ENCODE data around the gene RBFOX2.
"Not testable (repeated sequence)": the region's sequence is repeated elsewhere in the genome, so short reads cannot be mapped to it uniquely, and the experiment has no call there.

Gene RBFOX2

DNA sequence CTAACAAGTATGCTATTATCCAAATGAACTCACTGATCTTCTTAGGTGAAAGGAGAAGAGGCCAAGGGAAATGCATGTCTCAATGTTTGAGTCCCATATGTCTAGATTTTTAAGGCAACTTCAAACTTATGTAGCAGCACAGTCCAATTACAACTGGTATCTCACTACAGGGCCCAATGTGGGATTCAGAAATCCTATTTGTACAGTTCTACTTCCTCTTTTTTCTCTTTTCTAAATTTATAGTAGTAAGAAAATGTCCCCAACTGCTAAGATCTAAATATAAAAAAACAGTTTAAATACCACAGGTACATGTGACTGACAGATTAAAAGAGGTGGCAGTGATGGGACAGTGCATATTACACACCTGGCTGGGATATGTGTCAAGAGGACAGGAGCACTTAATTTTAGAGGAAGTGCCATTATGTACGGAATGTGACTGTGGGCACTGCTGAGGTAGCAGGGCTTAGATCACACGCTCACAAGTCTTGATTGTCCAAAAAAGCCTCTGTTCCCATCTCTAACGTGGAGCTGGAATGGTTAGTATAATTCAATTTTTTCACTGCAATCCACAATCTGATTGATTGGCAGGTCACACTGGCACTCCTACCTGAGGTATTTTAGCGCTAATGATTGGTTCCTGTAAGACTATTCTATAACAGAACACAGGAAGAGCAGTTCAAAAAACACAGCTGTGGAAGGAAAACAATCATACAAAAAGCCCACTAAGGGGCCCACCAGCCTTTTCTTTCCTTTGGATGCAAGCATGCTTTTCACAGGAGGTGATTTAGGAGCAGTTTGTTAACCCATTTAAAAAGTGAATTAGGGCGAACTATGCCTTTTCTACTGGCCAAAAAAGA lies 276.4 kb downstream of the RBFOX2 start:
- no peak for DNase-seq

DNA sequence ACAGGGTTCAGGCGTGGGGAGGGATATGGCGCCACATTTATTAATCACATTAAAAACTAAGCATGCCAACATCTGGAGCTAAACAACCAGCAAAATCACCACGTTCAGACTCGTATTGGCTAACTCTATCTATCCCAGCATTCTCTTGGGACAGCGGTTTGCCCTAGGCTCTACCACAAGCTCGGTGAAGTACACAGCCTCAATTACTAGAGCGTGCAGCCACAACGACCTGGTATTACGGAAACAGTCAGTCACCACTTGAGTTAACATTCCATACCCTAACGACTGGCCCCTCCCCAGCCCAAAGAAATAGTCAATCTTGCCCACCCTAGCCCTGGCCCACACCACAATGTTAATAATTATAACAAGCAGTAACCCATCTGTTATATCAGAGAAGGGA lies 278.8 kb downstream of the RBFOX2 start:
- no peak for DNase-seq

DNA sequence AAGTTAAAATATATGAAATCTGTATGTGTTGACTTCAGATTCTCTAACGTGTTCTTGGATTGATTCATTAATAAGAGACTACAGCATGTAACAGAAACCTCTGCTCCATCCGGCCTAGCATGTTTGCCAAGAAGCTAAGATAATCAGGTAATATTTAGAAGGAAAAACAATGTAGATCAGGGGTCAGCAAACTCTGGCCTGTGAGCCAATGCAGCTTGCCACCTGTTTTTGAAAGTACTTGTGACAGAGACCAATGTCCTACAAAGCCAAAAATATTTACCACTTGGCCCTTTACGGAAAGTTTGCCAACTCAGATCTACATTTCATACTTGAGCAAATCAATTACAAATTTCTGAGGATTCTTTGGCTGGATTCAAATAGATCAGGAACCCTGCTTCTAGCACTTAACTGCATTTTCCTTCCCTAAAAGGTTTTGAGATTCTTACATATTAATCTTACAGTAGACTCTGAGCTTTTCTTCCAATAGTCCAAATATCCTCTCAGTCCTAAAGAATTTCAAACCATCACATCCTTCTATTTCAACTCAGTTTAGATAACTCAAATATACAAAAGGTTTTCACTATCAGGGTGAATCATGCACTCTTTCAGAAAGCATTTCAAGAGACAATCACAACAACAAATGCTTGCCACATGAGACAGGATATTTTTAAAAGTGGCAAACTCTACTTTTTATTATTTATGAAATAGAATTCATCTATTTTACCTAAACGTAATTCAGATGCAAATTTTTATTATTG lies 281.5 kb downstream of the RBFOX2 start:
- no peak for DNase-seq

DNA sequence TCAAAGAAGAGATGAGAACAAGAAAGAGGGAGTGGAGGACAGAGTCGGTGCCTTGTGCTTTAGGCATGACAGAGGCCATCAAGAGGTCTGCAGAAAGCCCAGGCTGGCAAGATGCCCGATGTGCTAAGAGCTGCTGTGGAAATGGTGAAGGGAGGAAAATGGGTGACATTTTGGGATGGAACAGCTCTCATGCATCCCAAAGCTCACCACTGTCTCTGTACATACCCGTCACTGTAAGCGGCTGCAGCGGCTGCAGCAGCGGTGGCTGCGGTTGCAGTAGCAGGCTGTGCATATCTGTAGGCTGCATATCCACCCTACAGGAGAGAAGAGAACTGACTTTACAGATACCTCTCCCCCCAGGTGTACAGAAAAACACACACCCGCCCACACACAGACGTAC lies 282.4 kb downstream of the RBFOX2 start:
- DNase-seq, result no peak

DNA sequence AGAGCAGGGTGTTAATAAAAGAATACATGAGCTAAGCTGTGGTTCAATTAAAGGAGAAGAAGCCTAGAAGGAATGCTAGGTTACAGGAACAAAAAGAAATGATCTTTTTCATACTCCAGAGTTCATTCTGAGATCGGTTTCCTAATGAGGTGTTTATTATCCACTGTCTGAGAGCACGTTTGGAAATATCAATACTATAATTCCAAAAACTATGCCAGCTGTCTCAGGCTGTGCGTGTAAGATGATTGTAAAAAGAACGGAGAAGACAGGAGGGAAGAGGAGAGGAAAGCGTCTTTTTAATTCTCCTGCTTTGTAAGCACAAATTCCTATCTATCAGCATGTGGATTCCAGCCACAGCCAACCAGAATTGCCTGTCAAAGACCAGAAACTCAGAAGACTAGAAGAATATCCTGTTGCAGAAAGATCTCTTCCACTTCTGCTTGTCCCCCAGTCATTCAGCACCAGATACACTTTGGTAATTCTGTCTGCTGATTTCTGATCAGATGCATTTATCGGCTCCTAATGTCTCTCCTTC lies 285.2 kb downstream of the RBFOX2 start:
- no peak for DNase-seq

DNA sequence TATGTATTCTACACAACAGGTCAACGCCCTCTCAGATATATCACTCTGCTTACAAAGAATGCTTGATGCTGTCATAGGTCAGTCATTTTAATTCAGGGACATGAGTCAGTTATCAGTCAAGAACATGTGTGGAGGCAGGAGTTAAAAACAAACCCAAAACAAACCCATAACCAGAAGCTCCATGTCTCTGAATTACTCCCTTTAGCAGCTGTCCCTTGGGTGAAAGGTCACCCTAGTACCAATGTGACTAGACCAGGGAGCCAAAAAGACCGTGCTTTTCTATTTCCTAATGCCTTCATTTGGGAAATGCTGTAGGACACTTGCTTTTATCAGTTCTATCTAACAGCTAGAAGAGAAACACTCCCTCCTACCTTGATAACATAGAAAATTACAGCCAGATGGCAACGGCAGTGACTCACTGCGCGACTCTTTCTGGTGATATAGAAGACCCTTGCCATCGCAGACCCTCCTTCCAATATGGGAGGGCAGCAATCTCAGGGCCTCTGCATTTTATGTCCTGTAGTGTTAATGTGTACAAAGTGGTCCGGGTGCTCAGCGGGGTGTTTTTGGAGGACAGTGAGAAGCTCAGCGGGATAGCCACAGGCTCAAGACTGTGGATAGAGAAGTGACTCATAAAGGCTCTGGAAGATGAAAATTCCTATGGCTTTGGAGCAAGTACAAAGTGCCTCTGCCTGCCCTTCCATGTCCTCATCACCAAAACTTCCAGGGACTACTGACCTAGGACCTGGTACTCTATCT lies 286.1 kb downstream of the RBFOX2 start:
- DNase-seq, result no peak

DNA sequence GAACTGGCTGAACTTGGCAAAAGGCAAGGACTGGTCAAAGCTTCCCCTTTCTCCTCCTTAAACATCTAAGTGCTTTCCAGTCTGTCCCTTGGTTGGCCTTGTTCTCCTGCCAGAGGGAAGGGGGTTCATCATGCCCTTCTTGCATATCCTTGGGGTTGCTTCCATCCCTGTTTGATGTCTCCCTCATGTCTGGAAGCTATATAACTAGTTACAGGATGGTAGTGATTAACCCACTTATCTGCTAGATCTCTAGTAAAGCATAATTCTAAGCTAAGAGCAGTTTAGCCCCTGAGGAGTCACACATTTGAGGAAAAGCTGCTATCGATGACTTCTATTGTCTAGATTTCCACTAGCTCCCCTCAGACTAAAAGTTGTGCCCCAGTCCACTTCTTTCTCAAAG lies 288.0 kb downstream of the RBFOX2 start:
- no peak for DNase-seq

DNA sequence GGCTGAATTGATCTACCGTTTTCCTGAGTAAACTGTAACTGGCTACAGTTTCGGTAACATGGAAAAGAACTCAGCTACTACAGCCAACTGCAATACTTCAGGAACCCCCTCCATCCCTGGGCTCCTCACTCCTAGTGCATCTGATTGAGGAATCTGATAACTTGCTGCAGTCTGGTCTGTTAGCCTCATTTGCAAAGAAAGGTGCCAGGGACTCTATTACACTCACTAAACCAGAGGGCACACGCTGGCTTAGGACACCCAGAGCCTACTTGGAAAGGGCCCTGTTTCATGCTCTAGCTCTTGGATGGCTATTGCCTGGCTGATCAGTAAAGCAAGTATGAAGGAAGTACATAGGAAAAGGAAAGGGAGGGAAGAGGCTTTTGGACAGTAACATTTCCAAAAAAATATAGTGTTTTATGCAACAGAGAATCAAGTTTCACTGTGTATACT lies 288.7 kb downstream of the RBFOX2 start:
- no peak for DNase-seq

DNA sequence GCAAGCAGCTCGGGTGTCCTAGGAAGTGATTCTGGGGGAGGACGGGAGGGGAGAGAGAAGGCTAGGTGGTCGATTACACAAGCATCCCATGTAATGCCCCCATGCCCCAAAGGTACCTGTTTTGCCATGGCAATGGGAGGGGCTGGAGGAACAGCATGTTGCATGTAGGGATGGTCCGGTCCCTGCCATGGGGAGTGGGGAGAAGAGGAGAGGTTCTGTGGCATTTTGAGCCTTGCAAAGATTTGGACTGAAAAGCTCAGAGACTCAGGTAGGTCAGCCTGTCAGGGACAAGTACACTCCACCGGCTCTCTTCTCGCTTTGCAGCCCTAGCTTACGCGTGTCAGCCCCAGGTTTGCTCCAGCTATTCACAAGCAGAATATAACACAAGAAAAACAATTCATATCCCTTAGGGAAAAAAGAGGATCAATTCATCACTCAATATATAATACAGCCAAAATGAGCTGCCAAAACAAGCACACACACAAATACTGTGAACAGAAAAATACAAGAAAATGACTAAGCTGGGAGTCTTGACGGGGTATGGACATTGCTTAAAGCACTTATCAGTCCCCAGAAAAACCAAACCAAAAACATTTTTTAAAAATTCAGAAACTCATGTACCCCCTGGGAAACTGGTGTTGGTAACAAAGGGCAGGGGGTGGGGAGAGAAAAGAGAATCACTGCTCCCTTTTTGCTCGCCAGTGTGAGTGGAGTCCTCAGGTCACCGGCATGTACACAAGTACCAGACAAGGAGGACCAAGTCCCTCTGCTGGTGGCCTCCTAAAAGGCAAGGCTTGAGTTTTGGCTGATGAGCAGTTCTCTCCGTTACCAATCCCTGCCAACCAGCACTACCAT lies 289.3 kb downstream of the RBFOX2 start:
- DNase-seq, result no peak

DNA sequence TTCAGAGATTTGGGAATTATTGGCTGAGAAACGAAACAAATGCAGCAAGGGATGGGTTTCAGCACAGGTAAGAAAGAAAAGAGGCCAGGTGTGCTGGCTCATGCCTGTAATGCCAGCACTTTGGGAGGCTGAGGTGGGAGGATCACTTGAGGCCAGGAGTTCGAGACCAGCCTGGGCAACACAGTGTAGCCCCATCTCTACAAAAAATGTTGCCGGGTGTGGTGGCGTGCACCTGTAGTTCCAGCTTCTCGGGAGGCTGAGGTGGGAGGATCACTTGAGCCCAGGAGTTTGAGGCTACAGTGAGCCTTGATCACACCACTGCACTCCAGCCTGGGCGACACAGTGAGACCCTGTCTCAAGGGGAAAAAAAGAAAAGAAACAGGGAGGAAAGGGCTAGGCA lies 290.7 kb downstream of the RBFOX2 start:
- not testable (repeated sequence) for DNase-seq

DNA sequence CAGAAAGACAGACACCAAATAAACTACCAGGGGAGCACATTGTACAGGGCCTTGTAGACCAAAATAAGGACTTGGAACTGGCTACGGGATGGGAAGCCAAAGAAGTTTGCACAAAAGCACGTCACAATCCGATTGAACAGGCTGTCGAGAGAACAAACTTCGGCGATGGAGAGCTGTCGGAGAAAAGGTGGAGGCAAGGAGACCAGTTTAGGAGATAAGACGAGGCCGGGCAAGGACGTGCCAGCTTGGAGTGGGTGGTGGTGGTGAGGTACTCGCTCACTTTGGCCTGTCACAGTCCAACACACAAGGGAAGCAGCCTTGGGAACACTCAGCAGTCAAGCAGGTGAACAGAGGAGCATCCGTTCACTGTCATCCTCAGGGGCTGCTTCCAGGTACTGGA lies 291.9 kb downstream of the RBFOX2 start:
- no peak for DNase-seq

DNA sequence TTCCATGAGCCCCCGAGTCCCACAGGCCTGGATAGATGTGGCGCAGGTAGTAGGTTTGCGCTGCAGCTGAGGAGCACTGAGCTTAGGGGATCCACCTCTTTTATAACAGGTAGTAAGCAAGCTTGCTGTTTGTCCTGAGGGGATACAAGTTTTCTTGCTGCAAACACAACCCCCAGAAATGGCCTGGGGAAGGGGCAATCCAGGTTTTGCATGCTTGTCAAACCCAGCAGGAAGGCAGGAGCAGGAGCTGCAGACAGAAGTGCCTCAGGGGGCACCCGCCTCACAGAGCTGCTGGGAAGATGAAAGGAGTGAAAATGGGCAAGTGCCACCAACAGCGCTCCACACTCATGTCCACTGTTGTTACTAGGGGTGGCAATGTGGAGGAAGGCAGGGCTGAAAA lies 292.5 kb downstream of the RBFOX2 start:
- DNase-seq, result no peak

DNA sequence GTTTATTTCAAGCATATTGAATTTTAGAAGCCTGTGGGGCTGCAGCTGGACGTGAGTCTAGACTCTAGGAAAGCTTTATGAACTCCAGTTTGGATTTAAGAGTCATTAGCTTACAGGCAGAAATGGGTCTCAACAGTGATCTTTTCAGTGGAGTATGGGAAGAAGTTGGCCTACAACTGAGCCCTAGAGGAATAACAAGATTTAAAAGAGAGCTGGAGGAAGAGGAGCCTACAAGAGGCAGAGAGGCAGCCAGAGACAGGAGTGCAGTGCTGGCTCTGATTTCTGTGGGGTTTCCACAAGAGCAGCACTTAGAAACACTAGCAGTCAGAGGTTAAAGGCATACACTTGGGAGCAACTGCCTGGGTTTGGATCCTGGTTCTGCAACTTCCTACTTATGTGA lies 293.1 kb downstream of the RBFOX2 start:
- DNase-seq, result no peak

DNA sequence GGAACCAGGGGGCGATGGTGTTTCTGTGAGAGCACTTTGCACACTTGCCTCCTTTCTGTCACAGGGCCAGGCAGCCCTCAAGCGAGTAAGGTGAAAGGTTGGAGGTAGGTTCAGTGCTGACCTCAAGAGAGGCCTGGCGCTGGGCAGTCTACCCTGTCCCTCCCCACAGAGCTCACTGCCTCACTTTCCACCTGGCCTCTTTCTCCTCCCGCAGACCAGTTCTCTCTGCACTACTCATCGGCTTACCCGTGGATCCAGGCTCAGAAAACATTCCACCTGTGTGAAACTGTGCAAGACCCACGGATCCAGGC lies 294.2 kb downstream of the RBFOX2 start:
- no peak for DNase-seq

DNA sequence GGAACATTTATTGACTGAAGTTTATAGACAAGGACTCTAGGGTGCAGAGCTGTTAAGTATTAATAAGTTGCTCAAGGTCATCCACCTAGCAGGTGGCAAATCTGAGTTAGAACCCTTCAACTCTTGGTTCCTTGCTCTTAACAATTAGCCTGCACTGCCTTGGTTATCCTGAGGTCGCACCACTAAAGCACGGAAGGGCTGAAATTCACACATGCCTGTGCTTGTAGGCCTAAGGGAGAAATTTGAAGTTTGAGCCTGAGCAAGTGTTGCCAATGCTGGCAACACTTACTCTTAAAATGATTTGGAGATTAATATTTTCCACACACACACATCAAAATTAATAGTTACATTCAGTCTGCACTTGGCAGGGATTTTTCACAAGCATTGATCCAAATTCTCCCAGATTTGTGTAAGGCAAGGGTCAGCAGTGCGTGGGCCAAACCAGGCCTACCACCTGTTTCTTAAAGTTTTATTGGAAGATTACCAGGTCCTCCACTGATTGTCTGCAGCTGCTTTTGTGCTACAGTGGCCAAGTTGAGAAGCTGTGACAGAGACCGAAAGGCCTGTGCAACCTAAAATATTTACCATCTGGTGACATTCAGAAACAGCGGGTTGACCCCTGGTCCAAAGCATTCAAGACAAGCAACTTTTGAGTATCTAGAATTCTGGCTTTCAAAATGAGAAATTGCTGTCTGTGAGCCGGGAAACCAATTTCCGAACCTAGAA lies 294.7 kb downstream of the RBFOX2 start:
- no peak for DNase-seq

DNA sequence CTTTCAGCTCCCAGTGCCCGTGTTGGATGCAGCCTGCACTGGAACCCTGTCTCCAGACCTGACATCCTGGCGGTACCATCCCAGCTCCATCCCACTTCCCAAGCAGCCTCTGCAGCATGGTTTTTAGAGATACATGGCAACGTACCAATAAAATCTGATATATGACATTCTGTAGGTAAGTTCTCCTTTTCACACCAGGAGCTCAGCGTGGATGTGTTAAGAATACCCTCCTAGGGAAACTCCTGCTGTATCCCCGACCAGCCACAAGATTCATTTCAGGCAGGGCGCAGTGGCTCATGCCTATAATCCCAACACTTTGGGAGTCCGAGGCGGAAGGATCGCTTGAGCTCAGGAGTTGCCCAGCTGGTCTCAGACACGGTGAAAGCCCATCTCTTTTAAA lies 295.6 kb downstream of the RBFOX2 start:
- no peak for DNase-seq

DNA sequence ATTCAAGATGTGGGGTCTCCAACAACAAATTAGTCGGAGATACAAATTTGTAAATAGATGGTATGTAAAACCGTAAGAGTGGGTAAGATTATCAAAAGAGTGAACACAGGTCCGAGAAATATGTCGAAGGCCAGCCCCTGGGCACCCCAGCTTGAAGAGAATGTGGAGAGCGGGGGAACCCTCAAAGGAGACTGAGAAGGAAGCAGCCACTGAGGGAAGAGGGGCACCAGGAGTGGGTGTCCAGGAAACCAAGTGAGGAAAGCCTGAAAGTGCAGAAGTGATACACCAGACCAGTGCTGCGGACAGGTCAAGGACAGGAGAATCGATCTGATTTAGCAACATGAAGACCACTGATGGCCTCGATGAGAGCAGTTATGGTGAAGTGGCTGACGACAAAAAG lies 296.5 kb downstream of the RBFOX2 start:
- no peak for DNase-seq

DNA sequence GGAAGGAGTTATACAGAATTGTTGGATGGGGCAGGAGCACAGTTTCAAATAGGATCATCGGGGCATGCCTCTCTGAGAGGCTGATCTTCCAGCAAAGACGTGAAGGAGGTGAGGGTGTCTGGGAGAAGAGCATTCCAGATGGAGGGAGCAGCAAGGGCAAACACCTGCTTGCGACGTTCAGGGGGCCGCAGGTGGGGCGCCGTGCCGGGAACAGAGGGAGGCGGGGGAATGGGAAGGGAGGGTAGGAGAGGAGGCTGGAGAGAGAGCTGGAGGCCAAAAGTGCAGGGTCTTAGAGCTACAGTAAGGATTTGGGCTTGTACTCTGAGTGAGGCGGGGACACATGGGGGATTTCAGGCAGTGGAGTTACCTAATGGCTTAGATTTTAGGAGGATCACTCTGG lies 297.3 kb downstream of the RBFOX2 start:
- DNase-seq, result no peak

DNA sequence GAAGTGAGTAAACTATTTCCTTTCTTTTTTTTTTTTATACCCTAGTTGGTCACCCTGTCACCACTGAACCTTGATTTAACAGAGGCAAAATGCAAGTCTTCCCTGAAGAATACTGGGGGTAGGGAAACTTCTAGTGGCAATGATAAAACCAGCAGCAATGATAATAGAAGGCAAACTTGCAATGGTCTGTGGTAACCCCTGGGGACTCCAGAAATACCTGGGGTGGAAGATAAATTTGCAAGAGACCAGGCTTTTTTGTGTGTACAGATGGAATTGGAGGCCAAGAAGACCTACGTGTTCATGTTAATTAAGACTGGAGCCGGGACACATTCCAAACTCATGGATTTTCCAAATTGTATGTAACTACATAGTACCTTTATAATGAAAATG lies 299.3 kb downstream of the RBFOX2 start:
- no peak for DNase-seq

DNA sequence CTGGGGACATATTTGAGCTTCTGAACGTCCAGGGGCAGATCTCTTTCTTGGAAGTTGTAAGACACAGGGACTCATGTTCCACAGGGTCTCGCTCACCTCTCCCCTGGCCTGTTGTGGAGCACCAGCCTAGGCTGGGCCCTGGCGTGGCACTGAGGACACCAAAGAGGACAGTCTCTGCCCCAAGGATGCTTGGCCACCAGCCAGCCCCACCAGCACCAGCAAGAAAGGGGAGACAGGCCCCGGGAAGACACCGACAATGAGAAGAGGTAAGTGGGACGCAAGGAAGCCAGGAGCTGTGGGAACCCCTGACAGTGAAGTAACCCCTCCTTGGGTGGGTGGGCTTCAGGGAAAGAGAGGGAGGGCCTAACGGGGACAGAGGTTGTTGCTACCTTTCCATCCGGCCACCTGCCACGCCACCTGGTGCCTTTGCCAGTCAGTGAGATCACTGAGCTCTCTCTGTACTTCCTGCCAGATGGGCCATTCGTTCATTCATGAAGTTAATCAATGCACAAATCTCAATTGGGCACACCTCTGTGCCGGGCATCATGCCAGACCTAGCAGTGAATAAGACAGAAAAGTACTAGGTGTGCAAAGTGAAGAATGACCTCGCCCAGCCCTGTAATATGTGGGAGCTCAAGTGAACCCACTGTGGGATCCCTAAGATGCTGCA lies 299.9 kb downstream of the RBFOX2 start:
- no peak for DNase-seq

DNA sequence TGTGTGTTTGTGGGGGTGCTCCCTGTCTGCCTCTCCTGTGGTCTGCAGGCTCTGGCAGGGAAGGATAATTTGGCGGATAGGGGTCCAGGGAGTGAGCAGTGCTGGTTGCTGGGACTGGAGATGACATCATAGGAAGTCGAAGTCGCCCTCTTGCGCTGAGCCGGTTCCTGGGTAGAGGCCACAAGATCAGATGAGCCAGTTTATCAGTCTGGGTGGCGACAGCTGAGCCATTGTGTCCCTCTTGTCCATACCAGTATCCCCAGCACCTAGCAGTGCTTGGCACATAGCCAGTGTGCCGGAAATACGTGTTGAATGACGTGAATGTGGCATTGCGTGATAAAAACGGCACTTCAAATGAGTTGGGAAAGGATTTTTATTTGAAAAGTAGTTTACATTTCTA lies 301.2 kb downstream of the RBFOX2 start:
- no peak for DNase-seq

Data from NCI-H1417 treated with DMSO at 0.1 percent for 48 hours (cell line).